NCI-H1436 (cell line): ENCODE results near the gene BAIAP3.

ENCODE experiments used
- DNase-seq: peaks from one replicate; lab custom pipeline; 2025; lab: John Stamatoyannopoulos, UW

Gene BAIAP3

GRCh38 chr16:1348441-1348840 is 15.0 kb downstream of the BAIAP3 start:
- DNase-seq = no peak

- no peak for DNase-seq
Observed at GRCh38 chr16:1348926-1349325, 15.5 kb downstream of the BAIAP3 start.

GRCh38 chr16:1349351-1349750 is 15.9 kb downstream of the BAIAP3 start:
- DNase-seq = no peak

- DNase-seq = no peak
Observed at GRCh38 chr16:1349951-1350350, 16.5 kb downstream of the BAIAP3 start.

GRCh38 chr16:1350691-1351090 is 17.2 kb downstream of the BAIAP3 start:
- no peak for DNase-seq

- no peak for DNase-seq
Observed at GRCh38 chr16:1351215-1351581, 17.8 kb downstream of the BAIAP3 start.

GRCh38 chr16:1351582-1352362 is 18.3 kb downstream of the BAIAP3 start, which contains the start of the genes GNPTG and TSR3:
TSS of gene GNPTG (plus strand) at chr16:1351931. CDS start at chr16:1351966, 35 bp downstream.
TSS of gene TSR3 (minus strand) at chr16:1351878. CDS start at chr16:1351804, 74 bp downstream.
- peak; percentile 82 for DNase-seq

GRCh38 chr16:1354815-1355540 is 21.5 kb downstream of the BAIAP3 start:
- no peak for DNase-seq

- DNase-seq = no peak
Observed at GRCh38 chr16:1355591-1355990, 22.1 kb downstream of the BAIAP3 start.

- no peak for DNase-seq
Observed at GRCh38 chr16:1356061-1356900, 22.8 kb downstream of the BAIAP3 start.

- DNase-seq = no peak
Observed at GRCh38 chr16:1357906-1358566, 24.6 kb downstream of the BAIAP3 start.

- DNase-seq = no peak
Observed at GRCh38 chr16:1361685-1362360, 28.4 kb downstream of the BAIAP3 start.

GRCh38 chr16:1362807-1363206 is 29.4 kb downstream of the BAIAP3 start:
- DNase-seq = no peak

- DNase-seq = peak; percentile 30
Observed at GRCh38 chr16:1363501-1364041, 30.1 kb downstream of the BAIAP3 start.

- DNase-seq = no peak
Observed at GRCh38 chr16:1364510-1364909, 31.1 kb downstream of the BAIAP3 start.

- no peak for DNase-seq
Observed at GRCh38 chr16:1366060-1366711, 32.7 kb downstream of the BAIAP3 start.

- DNase-seq = no peak
Observed at GRCh38 chr16:1366712-1367299, 33.4 kb downstream of the BAIAP3 start.

- no peak for DNase-seq
Observed at GRCh38 chr16:1367486-1368174, 34.2 kb downstream of the BAIAP3 start.
